ENCODE measurements around the gene CAPN9. TPM values are rescaled to one million over a fixed set of nuclear protein-coding genes. Genes with fewer than 3 reads are reported as not detected.

CAPN9 gene
- total and polyA plus RNA-seq, 8 donors: 0.08 to 0.73 (median 0.28) TPM; not detected in 5

DNA sequence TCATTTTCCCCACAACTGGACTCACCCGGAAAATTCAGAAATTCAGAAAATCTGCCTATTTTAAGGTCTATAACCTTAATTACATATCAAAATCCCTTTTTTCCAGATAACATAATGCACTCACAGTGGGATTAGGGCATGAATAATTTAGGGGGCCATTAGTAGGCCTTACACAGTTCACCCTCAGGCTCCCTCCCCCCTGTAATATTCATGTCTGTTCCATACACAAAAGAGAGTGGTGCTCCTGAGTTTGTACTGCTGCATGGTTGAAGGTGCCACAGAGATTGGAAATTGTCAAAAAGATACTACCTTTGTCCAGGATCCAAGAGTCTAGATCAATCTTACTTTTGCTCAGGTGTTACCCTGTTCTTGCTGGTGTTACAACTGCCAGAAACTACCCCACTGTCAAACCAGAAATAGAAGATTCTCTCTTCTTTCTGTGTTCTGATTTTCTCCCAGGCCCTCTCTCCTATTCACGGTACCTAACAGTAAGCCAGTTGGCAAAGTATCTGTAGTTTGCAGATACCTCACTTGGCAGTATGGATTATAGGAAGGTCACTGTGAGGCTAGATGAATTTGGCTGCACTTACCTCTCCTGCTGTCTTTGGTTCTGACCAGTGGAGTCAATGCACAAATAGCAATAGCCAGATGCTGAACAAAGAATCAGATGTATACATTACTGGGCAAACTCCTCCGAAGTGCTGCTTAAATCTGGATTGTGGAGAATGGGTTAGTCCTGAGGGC lies 67.9 kb downstream of the CAPN9 start:
- no peak for ATAC-seq
- TF ChIP-seq, protein P1, sequence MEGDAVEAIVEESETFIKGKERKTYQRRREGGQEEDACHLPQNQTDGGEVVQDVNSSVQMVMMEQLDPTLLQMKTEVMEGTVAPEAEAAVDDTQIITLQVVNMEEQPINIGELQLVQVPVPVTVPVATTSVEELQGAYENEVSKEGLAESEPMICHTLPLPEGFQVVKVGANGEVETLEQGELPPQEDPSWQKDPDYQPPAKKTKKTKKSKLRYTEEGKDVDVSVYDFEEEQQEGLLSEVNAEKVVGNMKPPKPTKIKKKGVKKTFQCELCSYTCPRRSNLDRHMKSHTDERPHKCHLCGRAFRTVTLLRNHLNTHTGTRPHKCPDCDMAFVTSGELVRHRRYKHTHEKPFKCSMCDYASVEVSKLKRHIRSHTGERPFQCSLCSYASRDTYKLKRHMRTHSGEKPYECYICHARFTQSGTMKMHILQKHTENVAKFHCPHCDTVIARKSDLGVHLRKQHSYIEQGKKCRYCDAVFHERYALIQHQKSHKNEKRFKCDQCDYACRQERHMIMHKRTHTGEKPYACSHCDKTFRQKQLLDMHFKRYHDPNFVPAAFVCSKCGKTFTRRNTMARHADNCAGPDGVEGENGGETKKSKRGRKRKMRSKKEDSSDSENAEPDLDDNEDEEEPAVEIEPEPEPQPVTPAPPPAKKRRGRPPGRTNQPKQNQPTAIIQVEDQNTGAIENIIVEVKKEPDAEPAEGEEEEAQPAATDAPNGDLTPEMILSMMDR (IDR thresholded peaks at IDR 0.05): no peak
- no peak for FAIRE-seq

DNA sequence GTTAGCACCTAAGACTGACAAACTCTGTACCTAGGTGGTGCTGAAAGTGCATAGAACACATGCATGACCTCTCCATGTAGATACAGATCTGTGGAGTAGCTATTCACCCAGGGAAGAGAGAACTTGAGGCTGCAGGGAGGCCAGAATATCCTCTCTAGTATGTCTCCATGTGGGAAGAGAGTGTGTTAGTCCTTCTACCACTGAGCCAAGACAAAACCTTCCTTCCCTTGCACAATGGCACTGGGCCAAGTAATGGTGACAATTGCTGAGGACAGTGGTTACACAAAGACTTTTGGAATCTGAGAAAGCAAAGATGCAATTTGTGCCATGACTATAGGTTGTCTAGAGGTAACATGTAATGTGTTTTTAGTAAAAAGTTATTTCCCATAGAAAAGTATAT lies 68.8 kb downstream of the CAPN9 start:
- intact Hi-C loops (cut with DNase I): no loop called here
- no peaks in the 10 kb centered on the region for H3K4me1 ChIP-seq
- H3K27ac ChIP-seq: no peak overlapping the region
- H3K36me3 ChIP-seq: no peaks in the 10 kb centered on the region
- no peak overlapping the region for H3K4me3 ChIP-seq
- ATAC-seq (no peak), FAIRE-seq (no peak), DNase-seq (no peak)
- TF ChIP-seq, protein P1 (IDR thresholded peaks at IDR 0.05): no peak
- no peaks in the 10 kb centered on the region for H3K9me3 ChIP-seq
- H3K27me3 ChIP-seq: no peaks in the 10 kb centered on the region

More for the DNA sequence above, 67.9 kb downstream of the CAPN9 start:
- WGBS, 2 donors: 59 to 64% methylated on average over 3 of the region's 3 CpGs
- no peaks in the 10 kb centered on the region for H3K4me1 ChIP-seq
- intact Hi-C loops (cut with DNase I): no loop called here
- no peaks in the 10 kb centered on the region for H3K9me3 ChIP-seq
- H3K36me3 ChIP-seq: no peaks in the 10 kb centered on the region
- no peak for DNase-seq
- no peak overlapping the region for H3K4me3 ChIP-seq
- no peak overlapping the region for H3K27ac ChIP-seq
- H3K27me3 ChIP-seq: no peaks in the 10 kb centered on the region

DNA sequence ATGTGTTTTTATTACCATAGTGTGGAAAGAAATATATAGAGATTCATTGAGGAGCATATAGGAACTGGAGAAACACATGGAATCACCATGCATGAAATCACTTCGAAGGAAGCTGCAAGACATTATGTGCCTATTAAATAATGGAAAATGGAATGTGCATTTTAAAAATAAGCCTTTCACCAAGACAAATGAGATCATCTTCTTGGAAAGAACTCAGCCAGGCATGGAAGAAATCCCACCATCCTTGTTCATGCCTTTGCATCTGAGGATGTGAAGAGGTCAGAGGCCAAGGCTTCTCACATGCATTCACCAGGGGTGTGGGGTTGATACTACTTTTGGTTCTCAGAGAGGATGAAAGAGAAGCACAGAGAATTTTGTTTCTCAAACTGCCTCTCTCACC lies 71.2 kb downstream of the CAPN9 start:
- H3K4me3 ChIP-seq: no peak overlapping the region
- H3K4me1 ChIP-seq: peaks cover 1 to 7% (median 2%) of the 10 kb centered on the region in 3 donors
- DNase-seq: no peak
- no peaks in the 10 kb centered on the region for H3K9me3 ChIP-seq
- intact Hi-C loops (cut with DNase I): no loop called here
- no peaks in the 10 kb centered on the region for H3K27me3 ChIP-seq
- WGBS, 2 donors: 88 to 94% methylated on average over 1 of the region's 1 CpG
- TF ChIP-seq, protein P1 (IDR thresholded peaks at IDR 0.05): no peak
- FAIRE-seq: no peak
- H3K36me3 ChIP-seq: no peaks in the 10 kb centered on the region
- no peak for ATAC-seq
- H3K27ac ChIP-seq: no peak overlapping the region

DNA sequence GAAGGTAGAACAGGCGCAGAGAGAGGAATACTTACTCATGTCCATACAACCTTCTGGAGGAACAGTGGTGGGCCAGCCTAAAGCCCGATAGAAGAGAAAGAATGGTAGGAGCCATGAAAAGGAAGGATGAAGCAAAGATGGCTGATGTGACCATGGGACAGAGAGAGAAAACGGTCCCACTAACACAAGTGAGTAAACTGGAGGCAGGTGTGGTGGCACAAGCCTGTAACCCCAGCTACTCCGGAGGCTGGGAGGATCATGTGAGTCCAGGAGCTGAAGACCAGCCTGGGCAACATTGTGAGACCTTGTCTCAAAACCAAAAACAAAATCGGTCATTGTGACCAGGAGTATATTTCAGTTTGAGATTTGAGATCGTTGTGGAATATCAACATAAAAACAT lies 71.7 kb downstream of the CAPN9 start:
- WGBS, 2 donors: 89 to 94% methylated on average over 6 of the region's 6 CpGs
- FAIRE-seq: no peak
- no peak for DNase-seq
- intact Hi-C loops (cut with DNase I): no loop called here
- peaks cover 7 to 13% (median 8%) of the 10 kb centered on the region in 3 donors for H3K4me1 ChIP-seq
- TF ChIP-seq, protein P1 (IDR thresholded peaks at IDR 0.05): no peak
- no peak overlapping the region for H3K27ac ChIP-seq
- H3K4me3 ChIP-seq: no peak overlapping the region
- H3K27me3 ChIP-seq: no peaks in the 10 kb centered on the region
- H3K9me3 ChIP-seq: no peaks in the 10 kb centered on the region
- ATAC-seq: no peak
- H3K36me3 ChIP-seq: no peaks in the 10 kb centered on the region

DNA sequence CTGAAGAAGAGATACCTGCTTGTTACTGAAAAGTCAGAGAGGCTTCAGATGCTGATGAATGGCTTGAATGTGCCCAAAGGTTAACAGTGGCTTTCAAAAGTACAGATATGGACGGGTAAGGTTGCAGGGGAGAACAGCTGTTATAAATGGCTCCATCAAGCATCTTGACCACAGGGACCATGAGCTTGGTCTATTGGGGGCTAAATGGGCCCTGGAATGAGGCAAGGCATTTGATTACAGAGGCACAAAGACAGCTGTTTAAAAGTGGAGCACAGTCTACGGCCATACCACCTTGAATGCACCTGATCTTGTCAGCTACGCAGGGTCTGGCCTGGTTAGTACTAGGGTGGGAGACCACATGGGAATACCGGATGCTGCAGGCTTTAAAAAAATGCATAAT lies 72.8 kb downstream of the CAPN9 start:
- H3K36me3 ChIP-seq: no peaks in the 10 kb centered on the region
- TF ChIP-seq, protein P1 (IDR thresholded peaks at IDR 0.05): no peak
- ATAC-seq (no peak), FAIRE-seq (no peak), DNase-seq (no peak)
- no peak overlapping the region for H3K27ac ChIP-seq
- intact Hi-C loops (cut with DNase I): no loop called here
- peaks cover 15 to 24% (median 15%) of the 10 kb centered on the region in 3 donors for H3K4me1 ChIP-seq
- no peak overlapping the region for H3K4me3 ChIP-seq
- WGBS, 2 donors: 90 to 98% methylated on average over 4 of the region's 4 CpGs
- no peaks in the 10 kb centered on the region for H3K9me3 ChIP-seq
- H3K27me3 ChIP-seq: no peaks in the 10 kb centered on the region
